Astrocyte of the spinal cord (primary cell): ENCODE data around the gene CLCN4.

Experiments
- DNase-seq: peaks from one replicate; pipeline ENCODE4 v3.0.0; 2011; ENCODE audit warnings: low read depth, low spot score
- H3K4me3 ChIP-seq: 2 replicates; pipeline ENCODE4 v1.5.1; 2011; ENCODE audit warnings: low read depth, mild to moderate bottlenecking, low read length, moderate library complexity
- in situ Hi-C: cut with HindIII; loops from 2 replicates; pipeline ENCODE4 v1.10.0; 2017; ENCODE audit warnings: low sequenced_read_pairs
- TF ChIP-seq, protein P1 (sequence below): IDR thresholded peaks from 2 replicates; pipeline ENCODE4 v1.5.1; 2012; ENCODE audit warnings: low read depth, mild to moderate bottlenecking, low read length, inconsistent platforms

CLCN4 gene

DNA sequence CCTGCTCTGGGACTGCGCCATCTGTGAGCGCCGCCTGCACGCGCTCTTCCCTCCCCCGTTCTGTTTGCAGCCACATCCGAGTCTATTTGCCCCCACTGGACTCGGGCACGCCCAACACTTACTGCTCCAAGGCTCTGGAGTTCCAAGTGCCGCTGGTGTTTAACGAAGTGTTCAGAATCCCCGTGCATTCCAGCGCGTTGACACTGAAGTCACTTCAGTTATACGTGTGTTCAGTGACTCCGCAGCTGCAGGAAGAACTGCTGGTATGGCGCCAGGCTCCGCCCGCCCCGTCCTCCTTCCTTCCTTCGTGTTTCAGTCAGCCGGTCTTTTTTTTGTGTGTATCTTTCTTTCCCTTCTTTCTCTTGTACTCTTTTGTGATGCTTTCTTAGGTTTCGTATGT is 30.7 kb upstream of the CLCN4 start:
- in situ Hi-C loops, result no loop called here
- DNase-seq, result no peak
- TF ChIP-seq, protein P1, sequence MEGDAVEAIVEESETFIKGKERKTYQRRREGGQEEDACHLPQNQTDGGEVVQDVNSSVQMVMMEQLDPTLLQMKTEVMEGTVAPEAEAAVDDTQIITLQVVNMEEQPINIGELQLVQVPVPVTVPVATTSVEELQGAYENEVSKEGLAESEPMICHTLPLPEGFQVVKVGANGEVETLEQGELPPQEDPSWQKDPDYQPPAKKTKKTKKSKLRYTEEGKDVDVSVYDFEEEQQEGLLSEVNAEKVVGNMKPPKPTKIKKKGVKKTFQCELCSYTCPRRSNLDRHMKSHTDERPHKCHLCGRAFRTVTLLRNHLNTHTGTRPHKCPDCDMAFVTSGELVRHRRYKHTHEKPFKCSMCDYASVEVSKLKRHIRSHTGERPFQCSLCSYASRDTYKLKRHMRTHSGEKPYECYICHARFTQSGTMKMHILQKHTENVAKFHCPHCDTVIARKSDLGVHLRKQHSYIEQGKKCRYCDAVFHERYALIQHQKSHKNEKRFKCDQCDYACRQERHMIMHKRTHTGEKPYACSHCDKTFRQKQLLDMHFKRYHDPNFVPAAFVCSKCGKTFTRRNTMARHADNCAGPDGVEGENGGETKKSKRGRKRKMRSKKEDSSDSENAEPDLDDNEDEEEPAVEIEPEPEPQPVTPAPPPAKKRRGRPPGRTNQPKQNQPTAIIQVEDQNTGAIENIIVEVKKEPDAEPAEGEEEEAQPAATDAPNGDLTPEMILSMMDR, result no peak
- no peak overlapping the region for H3K4me3 ChIP-seq

GRCh38 chrX:10126834-10127233 is 29.9 kb upstream of the CLCN4 start:
- no peak overlapping the region for H3K4me3 ChIP-seq
- in situ Hi-C loops, result no loop called here
- TF ChIP-seq, protein P1, result no peak
- no peak for DNase-seq

DNA sequence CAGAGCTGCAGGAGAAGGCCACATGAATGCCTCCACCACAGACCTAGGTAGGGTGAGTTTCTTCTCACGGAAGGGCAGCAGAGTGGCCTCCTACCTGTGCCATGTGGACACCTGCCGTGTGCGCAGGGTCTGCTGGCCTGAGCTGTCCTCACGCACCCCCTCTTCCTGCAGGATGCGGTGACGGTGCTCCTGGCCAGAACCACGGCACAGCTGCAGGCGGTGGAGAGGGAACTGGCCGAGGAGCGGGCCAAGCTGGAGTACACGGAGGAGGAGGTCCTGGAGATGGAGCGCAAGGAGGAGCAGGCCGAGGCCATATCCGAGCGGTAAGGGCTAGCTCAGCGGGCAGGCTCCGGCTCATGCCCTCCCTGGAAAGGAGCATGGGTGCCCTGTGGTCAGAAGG is 28.4 kb upstream of the CLCN4 start:
- TF ChIP-seq, protein P1, result no peak
- H3K4me3 ChIP-seq, result no peak overlapping the region
- in situ Hi-C loops, result no loop called here
- no peak for DNase-seq

GRCh38 chrX:10129229-10129628 is 27.5 kb upstream of the CLCN4 start:
- no peak overlapping the region for H3K4me3 ChIP-seq
- in situ Hi-C loops, result no loop called here
- TF ChIP-seq, protein P1, result no peak
- no peak for DNase-seq

DNA sequence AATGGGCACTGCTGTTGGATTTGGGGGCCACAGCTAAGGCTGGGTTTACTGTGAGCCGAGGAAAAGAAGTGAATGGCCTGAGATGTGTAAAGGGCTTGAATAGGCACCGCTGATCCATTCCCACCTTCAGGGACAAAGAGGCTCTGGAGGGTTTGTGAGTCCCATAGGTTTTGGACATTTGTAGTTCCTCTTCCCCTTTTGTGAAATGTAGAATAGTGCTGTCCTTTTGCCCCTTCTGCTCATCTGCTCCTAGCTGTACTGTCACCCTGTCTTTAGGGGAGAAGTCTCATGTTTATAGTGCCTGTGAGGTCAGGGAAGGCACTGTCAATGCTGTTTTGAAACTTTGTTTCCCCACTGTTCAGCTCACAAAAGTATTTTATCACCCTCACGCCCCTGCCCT is 26.4 kb upstream of the CLCN4 start:
- TF ChIP-seq, protein P1, result no peak
- no peak overlapping the region for H3K4me3 ChIP-seq
- DNase-seq, result no peak
- in situ Hi-C loops, result no loop called here

GRCh38 chrX:10133980-10134676 is 22.6 kb upstream of the CLCN4 start:
- no peak overlapping the region for H3K4me3 ChIP-seq
- in situ Hi-C loops, result no loop called here
- DNase-seq, result no peak
- TF ChIP-seq, protein P1, result no peak
